HUES64 (cell line): Measurements from ENCODE around the gene MMP20.

Experiments
- H3K27ac ChIP-seq: 2 replicates; pipeline ENCODE4 v1.7.0; 2013; ENCODE audit warnings: low read depth, low read length, inconsistent platforms
- H3K27me3 ChIP-seq: 2 replicates; pipeline ENCODE4 v1.6.1; 2013; ENCODE audit warnings: mild to moderate bottlenecking, low read length; ENCODE audit not compliant: insufficient read depth
- H3K36me3 ChIP-seq: 2 replicates; pipeline ENCODE4 v1.6.1; 2013; ENCODE audit warnings: mild to moderate bottlenecking, low read length; ENCODE audit not compliant: insufficient read depth
- H3K4me1 ChIP-seq: 2 replicates; pipeline ENCODE4 v1.6.1; 2013; ENCODE audit warnings: mild to moderate bottlenecking, low read length, moderate library complexity; ENCODE audit not compliant: insufficient read depth
- H3K4me3 ChIP-seq: 2 replicates; pipeline ENCODE4 v1.5.1; 2013; ENCODE audit warnings: mild to moderate bottlenecking, low read length, moderate library complexity
- H3K9ac ChIP-seq: 2 replicates; pipeline ENCODE4 v1.6.1; 2013; ENCODE audit warnings: mild to moderate bottlenecking, low read depth, low read length
- H3K9me3 ChIP-seq: 2 replicates; pipeline ENCODE4 v1.6.1; 2013; ENCODE audit warnings: low read depth, low read length; ENCODE audit not compliant: insufficient read depth
- WGBS: fragments of 150-250, 120-280 bp; methylation state at CpG from one replicate; pipeline ENCODE4 v1.1.7; 2013; ENCODE audit warnings: missing lambda C conversion rate; 5-methylcytosine and 5-hydroxymethylcytosine counted together

MMP20 gene

DNA sequence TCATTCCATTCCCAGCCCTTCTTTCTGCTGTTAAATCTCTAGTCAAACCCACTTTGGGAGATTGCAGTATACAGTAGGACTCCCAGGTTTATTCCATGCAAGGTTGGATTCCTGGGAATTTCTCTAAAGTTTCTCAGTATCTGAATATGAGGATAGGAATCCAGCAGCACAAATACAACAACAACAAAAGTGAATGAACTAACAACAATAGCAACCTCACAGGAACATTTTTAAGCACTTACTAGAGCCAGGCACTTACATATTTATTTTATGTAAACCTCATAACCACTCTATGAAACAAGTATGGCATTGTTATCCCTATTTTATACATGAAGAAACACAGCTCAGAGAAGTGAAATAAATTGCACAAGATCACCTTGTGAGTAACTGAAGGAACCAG, 96.5 kb downstream of the MMP20 start:
- Histone ChIP-seq H3K4me1 (no peaks in the 10 kb centered on the region), H3K9ac (no peak overlapping the region), H3K9me3 (no peaks in the 10 kb centered on the region), H3K27me3 (no peaks in the 10 kb centered on the region), H3K36me3 (no peaks in the 10 kb centered on the region), H3K27ac (no peak overlapping the region), H3K4me3 (no peak overlapping the region)

DNA sequence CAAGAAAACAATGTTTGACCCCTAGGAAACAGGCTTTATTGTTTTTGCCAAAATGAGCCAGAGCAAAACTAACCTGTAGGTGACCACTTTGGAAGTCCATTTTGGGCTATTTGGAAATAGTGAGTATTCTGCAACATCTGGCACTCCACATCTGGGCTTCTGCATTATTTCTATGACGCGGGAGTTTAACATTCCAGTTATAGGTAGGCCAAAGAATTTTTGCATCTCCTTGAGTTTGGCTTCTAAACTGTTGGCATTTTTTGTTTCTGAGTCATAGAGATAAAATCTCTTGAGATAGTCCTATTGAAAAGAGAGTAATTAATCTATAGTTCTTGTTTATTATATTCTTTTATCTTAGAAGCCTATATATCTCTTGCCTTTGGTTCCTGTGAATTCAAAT, 97.4 kb downstream of the MMP20 start:
- Histone ChIP-seq H3K36me3 (no peaks in the 10 kb centered on the region), H3K4me3 (no peak overlapping the region), H3K4me1 (no peaks in the 10 kb centered on the region), H3K9ac (no peak overlapping the region), H3K27me3 (no peaks in the 10 kb centered on the region), H3K27ac (no peak overlapping the region), H3K9me3 (no peaks in the 10 kb centered on the region)
- WGBS: 95% methylated on average over 2 of the region's 2 CpGs

DNA sequence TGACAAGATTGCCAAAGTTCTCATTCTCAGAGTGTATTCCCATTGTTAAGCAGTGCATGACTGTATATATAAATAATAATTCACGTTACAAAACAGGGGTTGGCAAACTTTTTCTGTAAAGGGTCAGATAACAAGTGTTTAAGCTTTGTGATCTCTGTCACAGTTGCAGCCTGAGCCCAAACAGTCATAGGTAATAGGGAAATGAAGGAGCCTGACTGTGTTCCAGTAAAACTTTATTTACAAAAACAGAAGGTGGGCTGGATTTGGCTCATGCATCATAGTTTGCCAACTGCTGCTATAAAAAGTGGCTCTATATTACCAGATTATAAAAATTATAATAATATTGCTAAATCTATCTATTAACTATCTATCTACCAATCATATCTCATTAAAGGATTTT, 98.1 kb downstream of the MMP20 start:
- H3K27ac ChIP-seq: no peak overlapping the region

More for the DNA sequence above, 98.1 kb downstream of the MMP20 start:
- H3K27me3 ChIP-seq: no peaks in the 10 kb centered on the region
- 93% methylated on average over 1 of the region's 1 CpG for WGBS
- H3K4me1 ChIP-seq: no peaks in the 10 kb centered on the region
- no peaks in the 10 kb centered on the region for H3K9me3 ChIP-seq
- no peak overlapping the region for H3K4me3 ChIP-seq
- H3K36me3 ChIP-seq: no peaks in the 10 kb centered on the region
- H3K9ac ChIP-seq: no peak overlapping the region
